Measurements from ENCODE around the gene LCAT. TPM values are rescaled to one million over a fixed set of nuclear protein-coding genes. Genes with fewer than 3 reads are reported as not detected.
"Not testable (repeated sequence)": the region's sequence is repeated elsewhere in the genome, so short reads cannot be mapped to it uniquely, and the experiment has no call there.

Gene LCAT
- total RNA-seq, 6 donors from 2014 or later: 21.9 to 117 (median 26.1) TPM

DNA sequence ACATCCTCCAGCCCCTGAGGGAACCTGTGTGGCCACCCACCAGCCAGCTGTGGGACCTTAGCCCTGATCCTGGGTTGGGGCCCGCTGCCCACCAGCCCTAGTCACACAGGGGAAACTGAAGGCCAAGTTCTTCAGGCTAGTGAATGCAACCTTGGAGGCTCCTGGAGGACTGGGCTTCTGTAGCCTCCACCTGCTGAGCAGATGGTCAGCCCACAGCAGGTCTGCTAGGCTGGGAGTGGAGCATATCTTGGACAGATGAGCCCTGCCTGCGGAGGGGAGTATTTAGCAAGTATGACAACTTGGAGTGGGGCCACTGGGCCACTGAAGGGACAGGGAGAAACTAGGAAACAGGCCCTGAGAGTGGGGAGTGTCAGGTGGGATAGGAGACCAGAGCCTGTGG lies 32.3 kb upstream of the LCAT start:
- Histone ChIP-seq H3K4me1 (no peaks in the 10 kb centered on the region), H3K4me3 (no peak overlapping the region), H3K36me3 (no peaks in the 10 kb centered on the region), H3K27ac (no peak overlapping the region), H3K9me3 (no peaks in the 10 kb centered on the region), H3K27me3 (no peaks in the 10 kb centered on the region)
- TF ChIP-seq EP300 (IDR thresholded peaks at IDR 0.05) (no peak), POLR2AphosphoS5 (IDR thresholded peaks at IDR 0.05) (no peak), POLR2A (IDR thresholded peaks at IDR 0.05) (no peak)
- TF ChIP-seq, protein P1, sequence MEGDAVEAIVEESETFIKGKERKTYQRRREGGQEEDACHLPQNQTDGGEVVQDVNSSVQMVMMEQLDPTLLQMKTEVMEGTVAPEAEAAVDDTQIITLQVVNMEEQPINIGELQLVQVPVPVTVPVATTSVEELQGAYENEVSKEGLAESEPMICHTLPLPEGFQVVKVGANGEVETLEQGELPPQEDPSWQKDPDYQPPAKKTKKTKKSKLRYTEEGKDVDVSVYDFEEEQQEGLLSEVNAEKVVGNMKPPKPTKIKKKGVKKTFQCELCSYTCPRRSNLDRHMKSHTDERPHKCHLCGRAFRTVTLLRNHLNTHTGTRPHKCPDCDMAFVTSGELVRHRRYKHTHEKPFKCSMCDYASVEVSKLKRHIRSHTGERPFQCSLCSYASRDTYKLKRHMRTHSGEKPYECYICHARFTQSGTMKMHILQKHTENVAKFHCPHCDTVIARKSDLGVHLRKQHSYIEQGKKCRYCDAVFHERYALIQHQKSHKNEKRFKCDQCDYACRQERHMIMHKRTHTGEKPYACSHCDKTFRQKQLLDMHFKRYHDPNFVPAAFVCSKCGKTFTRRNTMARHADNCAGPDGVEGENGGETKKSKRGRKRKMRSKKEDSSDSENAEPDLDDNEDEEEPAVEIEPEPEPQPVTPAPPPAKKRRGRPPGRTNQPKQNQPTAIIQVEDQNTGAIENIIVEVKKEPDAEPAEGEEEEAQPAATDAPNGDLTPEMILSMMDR (IDR thresholded peaks at IDR 0.05): no peak
- no peak for DNase-seq
- ATAC-seq (ENCODE audit: low FRiP score in 2 of 2): no peak
- 100% methylated on average over 1 to 2 of the region's 2 CpGs for WGBS, 2 donors

DNA sequence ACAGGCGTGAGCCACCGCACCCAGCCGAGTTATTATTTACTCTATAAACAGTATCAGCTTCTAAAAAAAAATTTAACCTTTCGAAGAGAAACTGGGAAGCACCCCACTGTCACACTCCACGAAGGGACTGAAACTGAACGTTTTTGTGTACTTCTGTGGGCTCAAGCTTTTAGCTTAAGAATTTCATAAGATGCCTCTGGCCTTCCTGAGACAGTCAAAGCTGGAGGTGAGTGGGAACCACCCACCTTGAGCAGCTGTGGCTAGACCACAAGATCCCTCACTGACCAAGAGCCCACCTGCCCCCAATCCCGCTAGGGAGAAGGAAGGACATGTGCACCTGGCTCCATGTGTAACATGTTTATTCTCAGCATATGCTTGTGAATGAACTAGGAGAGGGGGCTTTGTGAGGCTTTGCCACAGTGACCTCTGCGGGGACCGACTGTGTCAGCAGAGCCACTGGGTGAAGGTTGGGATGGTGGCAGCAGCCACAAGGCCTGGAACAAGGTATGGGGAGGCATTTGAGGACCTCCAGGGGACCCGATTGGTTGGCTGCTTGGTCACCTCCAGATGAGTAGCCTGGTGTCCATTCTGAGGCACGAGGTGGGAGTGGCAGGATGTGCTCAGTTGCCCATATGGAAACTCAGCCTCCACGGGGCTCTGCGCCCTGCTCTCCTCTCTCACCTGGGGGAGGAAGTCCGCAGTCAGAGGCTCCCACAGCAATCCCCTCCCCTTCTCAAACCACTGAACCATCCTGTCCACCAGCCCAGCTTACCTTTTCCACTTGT lies 31.6 kb upstream of the LCAT start:
- Histone ChIP-seq H3K36me3 (no peaks in the 10 kb centered on the region), H3K4me3 (no peak overlapping the region), H3K9me3 (no peaks in the 10 kb centered on the region), H3K4me1 (no peaks in the 10 kb centered on the region), H3K27ac (no peak overlapping the region), H3K27me3 (no peaks in the 10 kb centered on the region)
- DNase-seq (no peak), ATAC-seq (ENCODE audit: low FRiP score in 2 of 2) (no peak)
- 74 to 78% methylated on average over 14 of the region's 14 CpGs for WGBS, 2 donors
- TF ChIP-seq, protein P1 (IDR thresholded peaks at IDR 0.05): no peak
- TF ChIP-seq EP300 (IDR thresholded peaks at IDR 0.05) (no peak), POLR2AphosphoS5 (IDR thresholded peaks at IDR 0.05) (no peak), POLR2A (IDR thresholded peaks at IDR 0.05) (no peak)

DNA sequence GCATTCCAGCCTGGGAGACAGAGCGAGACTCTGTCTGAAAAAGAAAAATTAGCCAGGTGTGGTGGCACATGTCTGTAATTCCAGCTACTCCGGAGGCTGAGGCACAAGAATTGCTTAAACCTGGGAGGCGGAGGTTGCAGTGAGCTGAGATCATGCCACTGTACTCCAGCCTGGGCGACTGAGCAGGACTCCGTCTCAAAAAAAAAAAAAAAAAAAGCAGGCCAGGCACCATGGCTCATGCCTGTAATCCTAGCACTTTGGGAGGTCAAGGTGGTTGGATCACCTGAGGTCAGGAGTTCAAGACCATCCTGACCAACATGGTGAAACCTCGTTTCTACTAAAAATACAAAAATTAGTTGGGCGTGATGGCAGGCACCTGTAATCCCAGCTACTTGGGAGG lies 28.4 kb upstream of the LCAT start:
- H3K9me3 ChIP-seq; H3K36me3 ChIP-seq; ATAC-seq (ENCODE audit: low FRiP score in 2 of 2); H3K27me3 ChIP-seq; H3K4me3 ChIP-seq; H3K27ac ChIP-seq; DNase-seq: not testable (repeated sequence)
- peaks cover 0 to 17% (median 6%) of the 10 kb centered on the region in 4 donors for H3K4me1 ChIP-seq
- WGBS, 2 donors: 87 to 95% methylated on average over 7 of the region's 7 CpGs

DNA sequence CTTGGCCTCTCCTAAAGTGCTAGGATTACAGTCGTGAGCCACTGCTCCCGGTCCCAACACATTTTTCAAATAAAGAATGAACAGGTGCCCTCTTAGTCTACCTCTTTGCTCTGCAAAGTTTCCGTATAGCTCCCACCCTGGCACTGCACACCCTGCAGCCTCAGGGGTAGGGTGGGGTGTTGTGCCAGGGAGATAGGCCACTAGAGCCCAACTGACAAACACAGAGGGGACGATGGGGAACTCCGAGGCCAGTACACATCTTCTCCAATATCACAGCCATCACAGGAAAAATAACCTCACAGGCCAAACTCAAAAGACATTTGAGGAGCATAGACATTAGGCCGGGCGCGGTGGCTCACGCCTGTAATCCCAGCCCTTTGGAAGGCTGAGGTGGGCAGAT lies 27.2 kb upstream of the LCAT start:
- peaks cover 11 to 29% (median 18%) of the 10 kb centered on the region in 4 donors for H3K4me1 ChIP-seq
- H3K9me3 ChIP-seq: no peaks in the 10 kb centered on the region
- H3K27ac ChIP-seq: no peak overlapping the region
- no peak for ATAC-seq (ENCODE audit: low FRiP score in 2 of 2)
- no peaks in the 10 kb centered on the region for H3K36me3 ChIP-seq
- H3K4me3 ChIP-seq: no peak overlapping the region
- TF ChIP-seq POLR2A (IDR thresholded peaks at IDR 0.05) (no peak), POLR2AphosphoS5 (IDR thresholded peaks at IDR 0.05) (no peak), EP300 (IDR thresholded peaks at IDR 0.05) (no peak)
- TF ChIP-seq, protein P1 (IDR thresholded peaks at IDR 0.05): no peak
- WGBS, 2 donors: 88 to 96% methylated on average over 9 of the region's 9 CpGs
- H3K27me3 ChIP-seq: no peaks in the 10 kb centered on the region
- DNase-seq: no peak

DNA sequence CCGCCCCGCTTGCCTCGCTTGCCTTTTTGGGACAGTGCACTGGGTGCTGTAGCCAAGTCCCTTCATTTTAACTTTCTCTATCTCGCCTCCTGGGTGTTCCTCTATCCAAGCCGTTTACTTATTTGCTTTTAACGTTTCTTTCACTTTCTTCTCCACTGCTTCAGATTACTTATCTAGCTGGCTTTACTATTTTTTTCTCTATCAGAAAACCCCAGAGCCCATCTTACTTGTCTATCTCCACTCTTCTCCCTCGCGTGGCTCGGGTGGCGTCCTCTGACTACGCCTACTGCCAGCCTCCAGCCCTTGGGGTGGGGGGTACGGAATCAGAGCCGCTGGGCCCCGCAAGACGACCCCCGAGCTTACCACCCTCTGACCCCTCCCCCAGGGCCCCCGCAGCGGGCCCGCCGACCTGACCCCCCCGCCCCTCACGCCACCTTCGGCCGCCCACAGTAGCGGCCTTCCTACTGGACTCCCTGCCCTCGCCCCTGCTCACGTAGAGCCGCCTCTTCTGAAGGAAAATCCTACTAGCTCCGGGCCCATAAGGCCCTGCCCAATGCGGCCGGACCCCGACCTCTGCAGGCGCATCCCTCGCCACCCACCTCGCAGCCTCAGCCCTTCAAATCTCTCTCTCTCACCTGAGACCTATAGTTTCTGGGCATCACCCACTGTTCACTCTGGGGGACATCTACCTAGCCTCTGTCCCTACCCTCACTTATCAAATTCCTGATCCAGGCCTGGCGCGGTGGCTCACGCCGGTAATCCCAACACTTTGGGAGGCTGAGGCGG lies 25.5 kb upstream of the LCAT start:
- Histone ChIP-seq H3K9me3 (no peaks in the 10 kb centered on the region), H3K36me3 (peaks cover 0 to 4% (median 0%) of the 10 kb centered on the region in 4 donors), H3K4me1 (peaks cover 19 to 39% (median 28%) of the 10 kb centered on the region in 4 donors), H3K4me3 (peak overlapping the region; percentile 49 to 99 (median 76)), H3K27ac (peak overlapping the region; percentile 90 to 98 (median 96)), H3K27me3 (no peaks in the 10 kb centered on the region)
- 50 to 53% methylated on average over 24 to 33 of the region's 40 CpGs for WGBS, 2 donors
- TF ChIP-seq POLR2AphosphoS5 (IDR thresholded peaks at IDR 0.05) (no peak), POLR2A (IDR thresholded peaks at IDR 0.05) (no peak), EP300 (IDR thresholded peaks at IDR 0.05) (no peak)
- TF ChIP-seq, protein P1 (IDR thresholded peaks at IDR 0.05): no peak
- ATAC-seq (ENCODE audit: low FRiP score in 2 of 2): no peak
- peak in 1 of 2 donors; percentile 78 for DNase-seq
